Measurements from ENCODE around the gene KCNJ5. TPM values are rescaled to one million over a fixed set of nuclear protein-coding genes. Genes with fewer than 3 reads are reported as not detected.

Gene KCNJ5
- total and polyA plus RNA-seq, 10 of the 15 experiments (the other 5 are each of a cell fraction or from before 2014, with no cell fraction given): 0.03 TPM; not detected in 8

DNA sequence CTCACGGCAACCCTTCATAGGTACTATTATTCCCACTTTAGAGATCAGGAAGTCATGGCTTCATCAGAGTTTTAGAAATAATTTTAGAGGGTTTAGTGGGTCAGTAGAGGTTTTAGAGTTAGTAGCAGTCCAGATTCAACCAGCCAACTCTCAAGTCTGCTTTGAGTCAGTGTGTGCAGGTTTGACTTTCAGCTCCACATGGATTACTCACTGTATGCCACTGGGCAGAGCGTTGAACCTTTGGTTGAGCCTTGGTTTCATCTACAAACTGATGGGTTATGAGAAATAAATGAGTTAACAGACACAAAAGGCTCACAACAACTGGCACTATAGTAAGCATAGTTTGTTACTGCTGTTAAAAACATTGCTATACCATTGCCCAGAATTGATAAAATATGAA lies 70.5 kb downstream of the KCNJ5 start:
- intact Hi-C loops (cut with micrococcal nuclease; ENCODE audit: unreplicated experiment): no loop called here
- TF ChIP-seq CHD2 (IDR thresholded peaks at IDR 0.05; ENCODE audit: borderline replicate concordance, low read depth, low read length): no peak
- TF ChIP-seq ATF7 (IDR thresholded peaks at IDR 0.05; ENCODE audit: low read depth): no peak
- no peak for TF ChIP-seq STAT3 (IDR thresholded peaks at IDR 0.05; ENCODE audit: low read depth, low read length)
- TF ChIP-seq, protein P1, sequence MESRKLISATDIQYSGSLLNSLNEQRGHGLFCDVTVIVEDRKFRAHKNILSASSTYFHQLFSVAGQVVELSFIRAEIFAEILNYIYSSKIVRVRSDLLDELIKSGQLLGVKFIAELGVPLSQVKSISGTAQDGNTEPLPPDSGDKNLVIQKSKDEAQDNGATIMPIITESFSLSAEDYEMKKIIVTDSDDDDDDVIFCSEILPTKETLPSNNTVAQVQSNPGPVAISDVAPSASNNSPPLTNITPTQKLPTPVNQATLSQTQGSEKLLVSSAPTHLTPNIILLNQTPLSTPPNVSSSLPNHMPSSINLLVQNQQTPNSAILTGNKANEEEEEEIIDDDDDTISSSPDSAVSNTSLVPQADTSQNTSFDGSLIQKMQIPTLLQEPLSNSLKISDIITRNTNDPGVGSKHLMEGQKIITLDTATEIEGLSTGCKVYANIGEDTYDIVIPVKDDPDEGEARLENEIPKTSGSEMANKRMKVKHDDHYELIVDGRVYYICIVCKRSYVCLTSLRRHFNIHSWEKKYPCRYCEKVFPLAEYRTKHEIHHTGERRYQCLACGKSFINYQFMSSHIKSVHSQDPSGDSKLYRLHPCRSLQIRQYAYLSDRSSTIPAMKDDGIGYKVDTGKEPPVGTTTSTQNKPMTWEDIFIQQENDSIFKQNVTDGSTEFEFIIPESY (IDR thresholded peaks at IDR 0.05): no peak
- TF ChIP-seq ZBED1 (IDR thresholded peaks at IDR 0.05; ENCODE audit: borderline replicate concordance): no peak
- TF ChIP-seq, protein P2, sequence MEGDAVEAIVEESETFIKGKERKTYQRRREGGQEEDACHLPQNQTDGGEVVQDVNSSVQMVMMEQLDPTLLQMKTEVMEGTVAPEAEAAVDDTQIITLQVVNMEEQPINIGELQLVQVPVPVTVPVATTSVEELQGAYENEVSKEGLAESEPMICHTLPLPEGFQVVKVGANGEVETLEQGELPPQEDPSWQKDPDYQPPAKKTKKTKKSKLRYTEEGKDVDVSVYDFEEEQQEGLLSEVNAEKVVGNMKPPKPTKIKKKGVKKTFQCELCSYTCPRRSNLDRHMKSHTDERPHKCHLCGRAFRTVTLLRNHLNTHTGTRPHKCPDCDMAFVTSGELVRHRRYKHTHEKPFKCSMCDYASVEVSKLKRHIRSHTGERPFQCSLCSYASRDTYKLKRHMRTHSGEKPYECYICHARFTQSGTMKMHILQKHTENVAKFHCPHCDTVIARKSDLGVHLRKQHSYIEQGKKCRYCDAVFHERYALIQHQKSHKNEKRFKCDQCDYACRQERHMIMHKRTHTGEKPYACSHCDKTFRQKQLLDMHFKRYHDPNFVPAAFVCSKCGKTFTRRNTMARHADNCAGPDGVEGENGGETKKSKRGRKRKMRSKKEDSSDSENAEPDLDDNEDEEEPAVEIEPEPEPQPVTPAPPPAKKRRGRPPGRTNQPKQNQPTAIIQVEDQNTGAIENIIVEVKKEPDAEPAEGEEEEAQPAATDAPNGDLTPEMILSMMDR (IDR thresholded peaks at IDR 0.05 in 2 of 3, conservative IDR thresholded peaks at IDR 0.05 in 1 of 3; ENCODE audit: control insufficient read depth in 2 of 3, extremely low read depth in 1 of 3, insufficient read depth in 1 of 3, low read depth in 3 of 3, low read length in 3 of 3): no peak
- TF ChIP-seq TCF3 (IDR thresholded peaks at IDR 0.05; ENCODE audit: borderline replicate concordance, insufficient read depth, low read depth, low read length): no peak
- TF ChIP-seq, protein P3, sequence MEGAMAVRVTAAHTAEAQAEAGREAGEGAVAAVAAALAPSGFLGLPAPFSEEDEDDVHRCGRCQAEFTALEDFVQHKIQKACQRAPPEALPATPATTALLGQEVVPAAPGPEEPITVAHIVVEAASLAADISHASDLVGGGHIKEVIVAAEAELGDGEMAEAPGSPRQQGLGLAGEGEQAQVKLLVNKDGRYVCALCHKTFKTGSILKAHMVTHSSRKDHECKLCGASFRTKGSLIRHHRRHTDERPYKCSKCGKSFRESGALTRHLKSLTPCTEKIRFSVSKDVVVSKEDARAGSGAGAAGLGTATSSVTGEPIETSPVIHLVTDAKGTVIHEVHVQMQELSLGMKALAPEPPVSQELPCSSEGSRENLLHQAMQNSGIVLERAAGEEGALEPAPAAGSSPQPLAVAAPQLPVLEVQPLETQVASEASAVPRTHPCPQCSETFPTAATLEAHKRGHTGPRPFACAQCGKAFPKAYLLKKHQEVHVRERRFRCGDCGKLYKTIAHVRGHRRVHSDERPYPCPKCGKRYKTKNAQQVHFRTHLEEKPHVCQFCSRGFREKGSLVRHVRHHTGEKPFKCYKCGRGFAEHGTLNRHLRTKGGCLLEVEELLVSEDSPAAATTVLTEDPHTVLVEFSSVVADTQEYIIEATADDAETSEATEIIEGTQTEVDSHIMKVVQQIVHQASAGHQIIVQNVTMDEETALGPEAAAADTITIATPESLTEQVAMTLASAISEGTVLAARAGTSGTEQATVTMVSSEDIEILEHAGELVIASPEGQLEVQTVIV (IDR thresholded peaks at IDR 0.05; ENCODE audit: borderline replicate concordance, partially characterized antibody): no peak
- no peak for TF ChIP-seq PML (IDR thresholded peaks at IDR 0.05; ENCODE audit: low read length)
- no peak for TF ChIP-seq NR2C1 (IDR thresholded peaks at IDR 0.05)
- TF ChIP-seq, protein P4, sequence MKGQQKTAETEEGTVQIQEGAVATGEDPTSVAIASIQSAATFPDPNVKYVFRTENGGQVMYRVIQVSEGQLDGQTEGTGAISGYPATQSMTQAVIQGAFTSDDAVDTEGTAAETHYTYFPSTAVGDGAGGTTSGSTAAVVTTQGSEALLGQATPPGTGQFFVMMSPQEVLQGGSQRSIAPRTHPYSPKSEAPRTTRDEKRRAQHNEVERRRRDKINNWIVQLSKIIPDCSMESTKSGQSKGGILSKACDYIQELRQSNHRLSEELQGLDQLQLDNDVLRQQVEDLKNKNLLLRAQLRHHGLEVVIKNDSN (IDR thresholded peaks at IDR 0.05; ENCODE audit: borderline replicate concordance, extremely low read length, insufficient read depth, low read depth, low read length): no peak
- TF ChIP-seq, protein P5, sequence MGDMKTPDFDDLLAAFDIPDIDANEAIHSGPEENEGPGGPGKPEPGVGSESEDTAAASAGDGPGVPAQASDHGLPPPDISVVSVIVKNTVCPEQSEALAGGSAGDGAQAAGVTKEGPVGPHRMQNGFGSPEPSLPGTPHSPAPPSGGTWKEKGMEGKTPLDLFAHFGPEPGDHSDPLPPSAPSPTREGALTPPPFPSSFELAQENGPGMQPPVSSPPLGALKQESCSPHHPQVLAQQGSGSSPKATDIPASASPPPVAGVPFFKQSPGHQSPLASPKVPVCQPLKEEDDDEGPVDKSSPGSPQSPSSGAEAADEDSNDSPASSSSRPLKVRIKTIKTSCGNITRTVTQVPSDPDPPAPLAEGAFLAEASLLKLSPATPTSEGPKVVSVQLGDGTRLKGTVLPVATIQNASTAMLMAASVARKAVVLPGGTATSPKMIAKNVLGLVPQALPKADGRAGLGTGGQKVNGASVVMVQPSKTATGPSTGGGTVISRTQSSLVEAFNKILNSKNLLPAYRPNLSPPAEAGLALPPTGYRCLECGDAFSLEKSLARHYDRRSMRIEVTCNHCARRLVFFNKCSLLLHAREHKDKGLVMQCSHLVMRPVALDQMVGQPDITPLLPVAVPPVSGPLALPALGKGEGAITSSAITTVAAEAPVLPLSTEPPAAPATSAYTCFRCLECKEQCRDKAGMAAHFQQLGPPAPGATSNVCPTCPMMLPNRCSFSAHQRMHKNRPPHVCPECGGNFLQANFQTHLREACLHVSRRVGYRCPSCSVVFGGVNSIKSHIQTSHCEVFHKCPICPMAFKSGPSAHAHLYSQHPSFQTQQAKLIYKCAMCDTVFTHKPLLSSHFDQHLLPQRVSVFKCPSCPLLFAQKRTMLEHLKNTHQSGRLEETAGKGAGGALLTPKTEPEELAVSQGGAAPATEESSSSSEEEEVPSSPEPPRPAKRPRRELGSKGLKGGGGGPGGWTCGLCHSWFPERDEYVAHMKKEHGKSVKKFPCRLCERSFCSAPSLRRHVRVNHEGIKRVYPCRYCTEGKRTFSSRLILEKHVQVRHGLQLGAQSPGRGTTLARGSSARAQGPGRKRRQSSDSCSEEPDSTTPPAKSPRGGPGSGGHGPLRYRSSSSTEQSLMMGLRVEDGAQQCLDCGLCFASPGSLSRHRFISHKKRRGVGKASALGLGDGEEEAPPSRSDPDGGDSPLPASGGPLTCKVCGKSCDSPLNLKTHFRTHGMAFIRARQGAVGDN (IDR thresholded peaks at IDR 0.05): no peak

More for the DNA sequence above, 70.5 kb downstream of the KCNJ5 start:
- BruUV-seq (replicated peaks): no TSS peak
- WGBS (ENCODE audit: insufficient coverage, insufficient replicate concordance, low lambda C conversion rate, missing lambda C conversion rate): 45% methylated on average over 2 of the region's 2 CpGs
- Histone ChIP-seq H3K9ac (ENCODE audit: control insufficient read depth, insufficient read depth, low read length) (no peak overlapping the region), H3K4me1 (ENCODE audit: control insufficient read depth, insufficient read depth, low read length) (peaks cover 15% of the 10 kb centered on the region), H3K36me3 (ENCODE audit: control insufficient read depth in 2 of 2, insufficient read depth in 2 of 2, low read length in 1 of 2) (no peaks in the 10 kb centered on the region), H3K27ac (ENCODE audit: control insufficient read depth, insufficient read depth) (no peak overlapping the region), H3K9me3 (replicated peaks; ENCODE audit: control insufficient read depth, insufficient read depth, low read length) (no peaks in the 10 kb centered on the region), H2AFZ (ENCODE audit: control insufficient read depth, low read depth, low read length) (no peak overlapping the region), H3K4me2 (ENCODE audit: control insufficient read depth, insufficient read depth) (no peak overlapping the region), H3K4me3 (no peak overlapping the region), H3K79me2 (ENCODE audit: control insufficient read depth, insufficient read depth, low read length) (no peaks in the 10 kb centered on the region), H4K20me1 (ENCODE audit: control insufficient read depth, insufficient read depth) (no peaks in the 10 kb centered on the region), H3K27me3 (replicated peaks in 1 of 2; ENCODE audit: control insufficient read depth in 2 of 2, insufficient read depth in 2 of 2, low read length in 1 of 2) (0 out of 4 replicates have a peak, but pooled peaks cover 0 to 6% of the 10 kb centered on the region in 2 experiments)
- in situ Hi-C loops (cut with MboI): no loop called here
- ChIA-PET RAD21 (ENCODE audit: unreplicated experiment) (interaction anchor here (1.0 kb wide), 1 partner anchor 68 kb away, joined by 3 read pairs; no protein-coding TSS in a partner anchor), SMC1A (ENCODE audit: uncharacterized antibody, unreplicated experiment) (interaction anchor here (0.6 to 2.5 kb wide), 2 partner anchors 32 to 76 kb away, joined by 3 to 8 read pairs; no protein-coding TSS in a partner anchor), CTCF (interaction anchor here (0.9 to 20.8 kb wide), 3 partner anchors 13 to 73 kb away, joined by 3 to 480 read pairs (median 6); partner anchors contain the start of gene KCNJ5), POLR2A (no interaction called here)
- FAIRE-seq: no peak
- ATAC-seq: no peak
- DNase-seq (ENCODE audit: low read depth, low spot score): no peak
